RWPE2 (cell line): ENCODE data around the gene VIPAS39.

ENCODE experiments used
- ATAC-seq: fragments of 200-7000 bp; cut with Tn5 transposase; 3 replicates; pipeline ENCODE4 v1.9.1; 2021; ENCODE audit warnings: low read depth
- DNase-seq: peaks from one replicate; pipeline ENCODE4 v3.0.0-alpha.2; 2020; ENCODE audit warnings: low spot score
- H3K27ac ChIP-seq: fragments of 450-650 bp; 2 replicates; pipeline ENCODE4 v1.5.1; 2017; ENCODE audit warnings: mild to moderate bottlenecking; ENCODE audit not compliant: poor library complexity, severe bottlenecking
- H3K27me3 ChIP-seq: fragments of 250-450 bp; sonication (Bioruptor Pico); 2 replicates; pipeline ENCODE4 v1.5.1; 2021; ENCODE audit warnings: mild to moderate bottlenecking, moderate library complexity; ENCODE audit not compliant: insufficient read depth, poor library complexity, severe bottlenecking
- H3K36me3 ChIP-seq: fragments of 250-450 bp; sonication (Bioruptor Pico); 2 replicates; pipeline ENCODE4 v1.5.1; 2020; ENCODE audit warnings: low read depth, mild to moderate bottlenecking, moderate library complexity
- H3K4me1 ChIP-seq: fragments of 250-450 bp; sonication (Bioruptor Pico); 2 replicates; pipeline ENCODE4 v1.5.1; 2021; ENCODE audit warnings: mild to moderate bottlenecking, moderate library complexity; ENCODE audit not compliant: insufficient read depth, poor library complexity, severe bottlenecking
- H3K4me3 ChIP-seq: fragments of 250-450 bp; sonication (Bioruptor Pico); 2 replicates; pipeline ENCODE4 v1.5.1; 2021; ENCODE audit warnings: mild to moderate bottlenecking, moderate library complexity; ENCODE audit not compliant: severe bottlenecking
- H3K9me3 ChIP-seq: fragments of 250-450 bp; sonication (Bioruptor Pico); 2 replicates; pipeline ENCODE4 v1.5.1; 2021; ENCODE audit warnings: mild to moderate bottlenecking, moderate library complexity; ENCODE audit not compliant: severe bottlenecking
- TF ChIP-seq, protein P1 (sequence below): fragments of 450-650 bp; IDR thresholded peaks from one replicate; pipeline ENCODE4 v1.5.1; 2017; ENCODE audit warnings: mild to moderate bottlenecking, moderate library complexity; ENCODE audit not compliant: poor library complexity, severe bottlenecking

VIPAS39 gene

GRCh38 chr14:77442196-77442595, 15.2 kb downstream of the VIPAS39 start:
- DNase-seq (no peak), ATAC-seq (no peak)
- Histone ChIP-seq H3K36me3 (peaks cover 87% of the 10 kb centered on the region), H3K9me3 (no peaks in the 10 kb centered on the region), H3K4me3 (no peak overlapping the region), H3K27ac (no peak overlapping the region), H3K27me3 (no peaks in the 10 kb centered on the region), H3K4me1 (no peaks in the 10 kb centered on the region)
- TF ChIP-seq, protein P1, sequence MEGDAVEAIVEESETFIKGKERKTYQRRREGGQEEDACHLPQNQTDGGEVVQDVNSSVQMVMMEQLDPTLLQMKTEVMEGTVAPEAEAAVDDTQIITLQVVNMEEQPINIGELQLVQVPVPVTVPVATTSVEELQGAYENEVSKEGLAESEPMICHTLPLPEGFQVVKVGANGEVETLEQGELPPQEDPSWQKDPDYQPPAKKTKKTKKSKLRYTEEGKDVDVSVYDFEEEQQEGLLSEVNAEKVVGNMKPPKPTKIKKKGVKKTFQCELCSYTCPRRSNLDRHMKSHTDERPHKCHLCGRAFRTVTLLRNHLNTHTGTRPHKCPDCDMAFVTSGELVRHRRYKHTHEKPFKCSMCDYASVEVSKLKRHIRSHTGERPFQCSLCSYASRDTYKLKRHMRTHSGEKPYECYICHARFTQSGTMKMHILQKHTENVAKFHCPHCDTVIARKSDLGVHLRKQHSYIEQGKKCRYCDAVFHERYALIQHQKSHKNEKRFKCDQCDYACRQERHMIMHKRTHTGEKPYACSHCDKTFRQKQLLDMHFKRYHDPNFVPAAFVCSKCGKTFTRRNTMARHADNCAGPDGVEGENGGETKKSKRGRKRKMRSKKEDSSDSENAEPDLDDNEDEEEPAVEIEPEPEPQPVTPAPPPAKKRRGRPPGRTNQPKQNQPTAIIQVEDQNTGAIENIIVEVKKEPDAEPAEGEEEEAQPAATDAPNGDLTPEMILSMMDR: no peak

- no peaks in the 10 kb centered on the region for H3K9me3 ChIP-seq
- no peak for ATAC-seq
- H3K27me3 ChIP-seq: no peaks in the 10 kb centered on the region
- TF ChIP-seq, protein P1: no peak
- peaks cover 92% of the 10 kb centered on the region for H3K36me3 ChIP-seq
- DNase-seq: no peak
- H3K4me3 ChIP-seq: no peak overlapping the region
- no peaks in the 10 kb centered on the region for H3K4me1 ChIP-seq
- no peak overlapping the region for H3K27ac ChIP-seq
Measured at GRCh38 chr14:77439861-77440260, 17.5 kb downstream of the VIPAS39 start.

DNA sequence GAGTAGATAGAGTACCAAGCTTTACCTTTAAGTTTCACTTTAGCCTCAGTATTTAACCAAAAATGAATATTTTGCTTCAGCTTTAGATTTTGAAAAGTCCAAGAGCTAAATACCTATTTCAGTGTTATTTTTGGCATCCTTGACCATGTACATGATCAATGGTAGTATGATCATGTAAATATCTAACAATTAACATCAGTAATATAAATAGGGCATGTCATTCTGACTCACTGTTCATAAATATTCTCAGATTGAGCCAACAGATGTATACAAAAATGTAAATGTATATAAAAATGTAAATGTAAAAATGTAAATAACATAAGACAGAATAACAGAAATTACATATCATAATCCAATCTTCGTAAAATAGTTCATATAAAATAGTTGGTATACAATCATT, 18.8 kb downstream of the VIPAS39 start:
- H3K4me1 ChIP-seq: no peaks in the 10 kb centered on the region
- TF ChIP-seq, protein P1: no peak
- ATAC-seq: no peak
- H3K4me3 ChIP-seq: no peak overlapping the region
- H3K27ac ChIP-seq: no peak overlapping the region
- H3K27me3 ChIP-seq: no peaks in the 10 kb centered on the region
- no peak for DNase-seq
- no peaks in the 10 kb centered on the region for H3K9me3 ChIP-seq
- H3K36me3 ChIP-seq: peaks cover 91% of the 10 kb centered on the region

DNA sequence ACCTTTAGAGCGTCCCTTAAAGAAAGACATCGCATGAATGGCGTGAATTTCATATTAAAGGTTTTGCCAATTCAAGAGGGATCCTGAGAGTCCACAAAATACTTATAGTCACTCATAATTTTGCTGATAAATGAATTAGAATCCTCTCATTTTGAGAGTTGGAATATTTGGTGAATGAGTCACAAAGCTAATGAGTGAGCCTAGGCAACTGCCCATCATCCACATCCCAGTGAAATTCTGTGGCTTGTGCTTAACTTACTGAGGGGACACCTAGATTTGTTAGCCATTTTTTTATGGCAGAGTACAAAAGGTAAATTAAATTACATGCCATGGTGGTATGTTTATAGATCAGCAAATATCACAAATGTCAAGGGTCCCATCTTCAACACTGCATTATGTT, 21.4 kb downstream of the VIPAS39 start:
- H3K9me3 ChIP-seq: no peaks in the 10 kb centered on the region
- H3K4me3 ChIP-seq: no peak overlapping the region
- DNase-seq (no peak), ATAC-seq (no peak)
- peaks cover 91% of the 10 kb centered on the region for H3K36me3 ChIP-seq
- H3K4me1 ChIP-seq: no peaks in the 10 kb centered on the region
- TF ChIP-seq, protein P1: no peak
- no peaks in the 10 kb centered on the region for H3K27me3 ChIP-seq
- no peak overlapping the region for H3K27ac ChIP-seq

GRCh38 chr14:77426396-77426795, 31.0 kb downstream of the VIPAS39 start:
- ATAC-seq: no peak
- no peaks in the 10 kb centered on the region for H3K9me3 ChIP-seq
- H3K27me3 ChIP-seq: no peaks in the 10 kb centered on the region
- peaks cover 71% of the 10 kb centered on the region for H3K36me3 ChIP-seq
- TF ChIP-seq, protein P1: no peak
- no peak for DNase-seq
- no peak overlapping the region for H3K4me3 ChIP-seq
- H3K27ac ChIP-seq: no peak overlapping the region
- no peaks in the 10 kb centered on the region for H3K4me1 ChIP-seq
